Fibroblast of skin of right biceps (primary cell): Measurements from ENCODE around the gene PTPRE.

Experiments used
- DNase-seq: peaks from one replicate; pipeline ENCODE4 v3.0.0-alpha.2; 2013

The PTPRE gene

GRCh38 chr10:127908106-127908958 lies 1.4 kb downstream of the PTPRE start:
- DNase-seq, result peak; percentile 5

- no peak for DNase-seq
These were observed 2.0 kb downstream of the PTPRE start for GRCh38 chr10:127908959-127909267.

- DNase-seq, result no peak
These were observed 3.0 kb downstream of the PTPRE start for GRCh38 chr10:127909716-127910463.

- no peak for DNase-seq
These were observed 3.5 kb downstream of the PTPRE start for GRCh38 chr10:127910464-127910770.

- DNase-seq, result no peak
These were observed 4.4 kb downstream of the PTPRE start for GRCh38 chr10:127911218-127911866.

GRCh38 chr10:127911867-127912257 lies 5.0 kb downstream of the PTPRE start:
- DNase-seq, result no peak

- DNase-seq, result no peak
These were observed 5.9 kb downstream of the PTPRE start for GRCh38 chr10:127912607-127913367.

- DNase-seq, result no peak
These were observed 6.5 kb downstream of the PTPRE start for GRCh38 chr10:127913368-127913759.

- DNase-seq, result no peak
These were observed 8.4 kb downstream of the PTPRE start for GRCh38 chr10:127915324-127915723.

- no peak for DNase-seq
These were observed 9.9 kb downstream of the PTPRE start for GRCh38 chr10:127916826-127917225.

- DNase-seq, result no peak
These were observed 11.7 kb downstream of the PTPRE start for GRCh38 chr10:127918572-127918971.

- DNase-seq, result peak; percentile 2
These were observed 12.7 kb downstream of the PTPRE start for GRCh38 chr10:127919418-127920271.

GRCh38 chr10:127920306-127921074 lies 13.6 kb downstream of the PTPRE start:
- no peak for DNase-seq

GRCh38 chr10:127921075-127921752 lies 14.3 kb downstream of the PTPRE start:
- DNase-seq, result no peak

- no peak for DNase-seq
These were observed 14.8 kb downstream of the PTPRE start for GRCh38 chr10:127921753-127922145.

- DNase-seq, result no peak
These were observed 15.3 kb downstream of the PTPRE start for GRCh38 chr10:127922206-127922605.

- DNase-seq, result no peak
These were observed 15.9 kb downstream of the PTPRE start for GRCh38 chr10:127922675-127923366.

- DNase-seq, result no peak
These were observed 16.7 kb downstream of the PTPRE start for GRCh38 chr10:127923646-127924045.

GRCh38 chr10:127925471-127926207 lies 18.7 kb downstream of the PTPRE start:
- no peak for DNase-seq

GRCh38 chr10:127926455-127926854 lies 19.6 kb downstream of the PTPRE start:
- DNase-seq, result no peak
